BJ (cell line): ENCODE measurements around the gene ANGPTL2. TPM values are rescaled to one million over a fixed set of nuclear protein-coding genes. Genes with fewer than 3 reads are reported as not detected.

Source experiments
- CTCF ChIA-PET: fragments of 350-600 bp; formaldehyde crosslinking; extraction: SDS; loops from one replicate; lab custom pipeline; 2021; ENCODE audit warnings: antibody characterized with exemption, inconsistent platforms; lab: Yijun Ruan, JAX
- POLR2A ChIA-PET: fragments of 300-600 bp; sonication (Branson Sonifier 250); formaldehyde crosslinking; extraction: SDS; loops from one replicate; lab custom pipeline; 2021; ENCODE audit warnings: antibody characterized with exemption; lab: Charles Lee
- DNase-seq: peaks from one replicate; pipeline ENCODE4 v3.0.0-alpha.2; 2011; ENCODE audit warnings: low read depth
- H3K27me3 ChIP-seq: 2 replicates; pipeline ENCODE4 v1.6.0; 2011; ENCODE audit warnings: low read length; ENCODE audit not compliant: control insufficient read depth, insufficient read depth
- H3K36me3 ChIP-seq: 2 replicates; pipeline ENCODE4 v1.5.1; 2011; ENCODE audit warnings: low read length; ENCODE audit not compliant: control insufficient read depth, insufficient read depth
- H3K4me3 ChIP-seq: 2 replicates; pipeline ENCODE4 v1.5.1; 2011; ENCODE audit warnings: low read depth, mild to moderate bottlenecking, control low read depth, low read length
- CTCF ChIP-seq: IDR thresholded peaks from 2 replicates; pipeline ENCODE4 v1.5.1; 2011; ENCODE audit warnings: low read depth, mild to moderate bottlenecking, control low read depth, inconsistent platforms, low read length, moderate library complexity; ENCODE audit not compliant: insufficient read depth
- polyA plus RNA-seq: library from polyadenylated mRNA; depleted of rRNA; stranded (reverse); fragments of >200 nt; gene quantifications from 2 replicates; pipeline ENCODE4 v1.2.3, GENCODE V29; 2011

ANGPTL2 gene
- polyA plus RNA-seq, 1 experiment, result 47.0 TPM

GRCh38 chr9:127165116-127165515, 42.7 kb upstream of the ANGPTL2 start:
- no peak overlapping the region for H3K4me3 ChIP-seq
- CTCF ChIA-PET, result no interaction called here
- H3K27me3 ChIP-seq, result no peaks in the 10 kb centered on the region
- no peak for DNase-seq
- POLR2A ChIA-PET, result no interaction called here
- H3K36me3 ChIP-seq, result no peaks in the 10 kb centered on the region
- no peak for TF ChIP-seq CTCF

- Histone ChIP-seq H3K4me3 (no peak overlapping the region), H3K36me3 (no peaks in the 10 kb centered on the region), H3K27me3 (no peaks in the 10 kb centered on the region)
- ChIA-PET CTCF (interaction anchor here (1.1 to 1.4 kb wide), 3 partner anchors 15 to 223 kb away, joined by 3 to 5 read pairs (median 4); no protein-coding TSS in a partner anchor), POLR2A (no interaction called here)
- no peak for DNase-seq
- TF ChIP-seq CTCF, result no peak
Observed at GRCh38 chr9:127163409-127163808, 41.0 kb upstream of the ANGPTL2 start.

- CTCF ChIA-PET, result interaction anchor here (1.1 to 3.4 kb wide), 4 partner anchors 16 to 222 kb away, joined by 3 to 14 read pairs (median 4); no protein-coding TSS in a partner anchor
- no peak for DNase-seq
- no peaks in the 10 kb centered on the region for H3K36me3 ChIP-seq
- POLR2A ChIA-PET, result no interaction called here
- no peaks in the 10 kb centered on the region for H3K27me3 ChIP-seq
- no peak for TF ChIP-seq CTCF
- H3K4me3 ChIP-seq, result no peak overlapping the region
Observed at GRCh38 chr9:127162864-127163365, 40.5 kb upstream of the ANGPTL2 start.

GRCh38 chr9:127162046-127162863, 39.8 kb upstream of the ANGPTL2 start:
- TF ChIP-seq CTCF, result no peak
- ChIA-PET CTCF (interaction anchor here (0.9 to 3.4 kb wide), 5 partner anchors 13 to 222 kb away, joined by 3 to 14 read pairs (median 3); no protein-coding TSS in a partner anchor), POLR2A (no interaction called here)
- H3K36me3 ChIP-seq, result no peaks in the 10 kb centered on the region
- H3K27me3 ChIP-seq, result no peaks in the 10 kb centered on the region
- H3K4me3 ChIP-seq, result no peak overlapping the region
- DNase-seq, result no peak

- ChIA-PET POLR2A (no interaction called here), CTCF (interaction anchor here (1.0 to 3.4 kb wide), 5 partner anchors 16 to 221 kb away, joined by 3 to 14 read pairs (median 4); no protein-coding TSS in a partner anchor)
- Histone ChIP-seq H3K4me3 (no peak overlapping the region), H3K27me3 (no peaks in the 10 kb centered on the region), H3K36me3 (no peaks in the 10 kb centered on the region)
- DNase-seq, result no peak
- TF ChIP-seq CTCF, result no peak
Observed at GRCh38 chr9:127161081-127161624, 38.7 kb upstream of the ANGPTL2 start.
